GM23248 (cell line): Measurements from ENCODE around the gene ARHGAP10. TPM values are rescaled to one million over a fixed set of nuclear protein-coding genes. Genes with fewer than 3 reads are reported as not detected.

Experiments
- DNase-seq: peaks from one replicate; pipeline ENCODE4 v3.0.0-alpha.2; 2015
- H2AFZ ChIP-seq: fragments of 200-600 bp; sonication (generic); 2 replicates; pipeline ENCODE4 v1.6.1; 2016; ENCODE audit warnings: antibody characterized with exemption
- H3F3A ChIP-seq: fragments of 200-600 bp; sonication (generic); 2 replicates; pipeline ENCODE4 v1.6.1; 2016; ENCODE audit warnings: mild to moderate bottlenecking, antibody characterized with exemption, mixed run types; ENCODE audit not compliant: insufficient read depth
- H3K27ac ChIP-seq: fragments of 200-600 bp; sonication (generic); 2 replicates; pipeline ENCODE4 v1.5.1; 2016; ENCODE audit warnings: mild to moderate bottlenecking
- H3K27me3 ChIP-seq: fragments of 200-600 bp; sonication (generic); replicated peaks from 2 replicates; pipeline ENCODE4 v1.6.1; 2016; ENCODE audit warnings: mild to moderate bottlenecking; ENCODE audit not compliant: insufficient read depth
- H3K36me3 ChIP-seq: fragments of 200-600 bp; sonication (generic); 2 replicates; pipeline ENCODE4 v1.6.1; 2016; ENCODE audit warnings: low read depth, mild to moderate bottlenecking
- H3K4me1 ChIP-seq: fragments of 200-600 bp; sonication (generic); 2 replicates; pipeline ENCODE4 v1.6.1; 2016; ENCODE audit warnings: mild to moderate bottlenecking; ENCODE audit not compliant: insufficient read depth
- H3K4me2 ChIP-seq: fragments of 200-600 bp; sonication (generic); one replicate; pipeline ENCODE4 v1.6.1; 2016; ENCODE audit warnings: mild to moderate bottlenecking; ENCODE audit not compliant: unreplicated experiment
- H3K4me3 ChIP-seq: fragments of 200-600 bp; sonication (generic); 2 replicates; pipeline ENCODE4 v1.5.1; 2016; ENCODE audit warnings: mild to moderate bottlenecking
- H3K79me2 ChIP-seq: fragments of 200-600 bp; sonication (generic); 2 replicates; pipeline ENCODE4 v1.6.1; 2016; ENCODE audit warnings: mild to moderate bottlenecking; ENCODE audit not compliant: insufficient read depth
- H3K9ac ChIP-seq: fragments of 200-600 bp; sonication (generic); 2 replicates; pipeline ENCODE4 v1.6.1; 2016; ENCODE audit warnings: mild to moderate bottlenecking
- H3K9me2 ChIP-seq: fragments of 200-600 bp; sonication (generic); 2 replicates; pipeline ENCODE4 v1.6.1; 2016; ENCODE audit warnings: mixed run types, mild to moderate bottlenecking, moderate library complexity; ENCODE audit not compliant: insufficient read depth
- H3K9me3 ChIP-seq: fragments of 200-600 bp; sonication (generic); one replicate; pipeline ENCODE4 v1.6.1; 2017; ENCODE audit warnings: low read depth
- H4K20me1 ChIP-seq: fragments of 200-600 bp; sonication (generic); 2 replicates; pipeline ENCODE4 v1.6.0; 2016; ENCODE audit not compliant: insufficient read depth
- EZH2 ChIP-seq: fragments of 200-600 bp; sonication (generic); IDR thresholded peaks from 2 replicates; pipeline ENCODE4 v1.6.1; 2018; ENCODE audit warnings: antibody characterized with exemption, mild to moderate bottlenecking; ENCODE audit not compliant: insufficient read depth, poor library complexity, severe bottlenecking
- EZH2phosphoT487 ChIP-seq: fragments of 200-600 bp; sonication (generic); IDR thresholded peaks from 2 replicates; pipeline ENCODE4 v1.6.1; 2018; ENCODE audit warnings: antibody characterized with exemption, moderate library complexity, mild to moderate bottlenecking, low read depth; ENCODE audit not compliant: insufficient read depth
- WGBS, 2 experiments: methylation state at CpG; one replicate each; pipeline ENCODE4 v1.1.6; 2015 to 2017; ENCODE audit warnings: low lambda C conversion rate in 2 of 2, low coverage in 1 of 2; ENCODE audit errors: missing lambda C conversion rate in 2 of 2; 5-methylcytosine and 5-hydroxymethylcytosine counted together
- in situ Hi-C: fragments of 300-500 bp; cut with MboI; formaldehyde crosslinking; loops from 2 replicates; pipeline ENCODE4 v1.15.0; 2020
- polyA plus RNA-seq: library from polyadenylated mRNA; unstranded; fragments of >200 nt; fragmentation: Nextera tagmentation; extraction: Ambion mirVana; gene quantifications from 2 replicates; pipeline ENCODE4 v1.2.1, GENCODE V29; 2016
- total RNA-seq: library from RNA; depleted of rRNA; stranded (reverse); fragments of >200 nt; shearing (Covaris generic); gene quantifications from 2 replicates; pipeline ENCODE4 v1.2.3, GENCODE V29; 2014

Gene ARHGAP10
- total and polyA plus RNA-seq, 2 experiments from 2014 or later = 19.5 to 24.8 TPM

GRCh38 chr4:148064451-148064850, 332.6 kb downstream of the ARHGAP10 start:
- Histone ChIP-seq H2AFZ (no peak overlapping the region), H3K27ac (peak overlapping the region; percentile 40), H3K9me2 (no peaks in the 10 kb centered on the region), H3K27me3 (no peaks in the 10 kb centered on the region), H3K4me3 (no peak overlapping the region), H3F3A (0 out of 2 replicates have a peak, but pooled peaks cover 9% of the 10 kb centered on the region), H3K4me1 (peaks cover 10% of the 10 kb centered on the region; the same call in 1 of the 2 replicates), H3K9me3 (no peaks in the 10 kb centered on the region), H3K9ac (peak overlapping the region; percentile 14; the same call in 1 of the 2 replicates), H3K4me2 (no peak overlapping the region), H4K20me1 (no peaks in the 10 kb centered on the region), H3K79me2 (0 out of 2 replicates have a peak, but pooled peaks cover 4% of the 10 kb centered on the region), H3K36me3 (peaks cover 4% of the 10 kb centered on the region; the same call in 1 of the 2 replicates)
- WGBS, 2 experiments = 93 to 99% methylated on average over 9 of the region's 9 CpGs
- no peak for DNase-seq
- in situ Hi-C loops = no loop called here
- TF ChIP-seq EZH2phosphoT487 (no peak), EZH2 (no peak)

GRCh38 chr4:148065075-148065474, 333.2 kb downstream of the ARHGAP10 start:
- WGBS, 2 experiments = 27% methylated on average over 5 of the region's 5 CpGs
- TF ChIP-seq EZH2phosphoT487 (no peak), EZH2 (no peak)
- no peak overlapping the region for H3K4me2 ChIP-seq

DNA sequence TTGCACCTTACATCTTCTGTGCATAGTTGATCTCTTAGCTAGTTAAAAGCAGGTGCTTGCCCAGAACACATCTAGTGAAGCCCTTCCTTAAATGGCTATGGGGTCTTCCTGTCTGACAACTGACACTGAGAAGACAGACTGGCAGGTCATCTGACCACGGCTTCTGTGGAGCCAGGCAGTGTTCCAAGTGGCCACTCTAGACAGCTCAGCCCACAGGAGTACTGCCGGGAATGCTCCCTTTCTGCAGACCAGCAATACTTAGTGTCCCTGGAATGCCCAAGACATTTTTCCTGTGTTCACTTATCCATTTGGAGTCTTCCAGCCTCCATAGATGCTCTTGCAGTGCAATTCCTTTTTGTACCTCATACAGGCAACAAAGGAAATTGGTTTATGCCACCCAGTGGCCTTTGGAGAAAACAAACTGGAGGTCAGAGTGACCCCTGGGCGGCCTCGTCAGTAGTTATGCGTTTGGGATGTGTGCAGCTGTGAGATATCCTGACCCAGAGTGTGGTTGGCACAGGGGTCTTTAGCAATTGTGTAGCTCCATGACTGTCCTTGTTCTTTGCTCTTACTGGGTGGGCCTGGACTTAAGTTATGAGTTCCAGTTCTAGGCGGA, 335.5 kb downstream of the ARHGAP10 start:
- Histone ChIP-seq H3K79me2 (no peaks in the 10 kb centered on the region), H3K9me2 (no peaks in the 10 kb centered on the region), H3K4me3 (no peak overlapping the region), H3K36me3 (peaks cover 4% of the 10 kb centered on the region; the same call in 1 of the 2 replicates), H3K27ac (no peak overlapping the region), H2AFZ (no peak overlapping the region), H3K4me1 (peaks cover 10% of the 10 kb centered on the region; the same call in 1 of the 2 replicates), H3K9me3 (no peaks in the 10 kb centered on the region), H3K9ac (no peak overlapping the region), H3F3A (0 out of 2 replicates have a peak, but pooled peaks cover 9% of the 10 kb centered on the region), H3K4me2 (no peak overlapping the region), H4K20me1 (no peaks in the 10 kb centered on the region), H3K27me3 (no peaks in the 10 kb centered on the region)
- 91 to 92% methylated on average over 6 of the region's 6 CpGs for WGBS, 2 experiments
- in situ Hi-C loops = no loop called here
- DNase-seq = no peak
- no peak for TF ChIP-seq EZH2phosphoT487
- TF ChIP-seq EZH2 = no peak

More at GRCh38 chr4:148065075-148065474, 333.2 kb downstream of the ARHGAP10 start:
- H3K36me3 ChIP-seq = peaks cover 4% of the 10 kb centered on the region; the same call in 1 of the 2 replicates
- H3K79me2 ChIP-seq = no peaks in the 10 kb centered on the region
- H3K4me3 ChIP-seq = no peak overlapping the region
- H3K9me3 ChIP-seq = no peaks in the 10 kb centered on the region
- peak overlapping the region; percentile 40 for H3K27ac ChIP-seq
- H3K27me3 ChIP-seq = no peaks in the 10 kb centered on the region
- no peak overlapping the region for H2AFZ ChIP-seq
- in situ Hi-C loops = no loop called here
- H3F3A ChIP-seq = 0 out of 2 replicates have a peak, but pooled peaks cover 9% of the 10 kb centered on the region
- H3K9ac ChIP-seq = no peak overlapping the region
- H3K9me2 ChIP-seq = no peaks in the 10 kb centered on the region
- H4K20me1 ChIP-seq = no peaks in the 10 kb centered on the region
- DNase-seq = peak; percentile 84
- peaks cover 10% of the 10 kb centered on the region; the same call in 1 of the 2 replicates for H3K4me1 ChIP-seq

GRCh38 chr4:148068065-148068911, 336.4 kb downstream of the ARHGAP10 start:
- no peaks in the 10 kb centered on the region for H3K79me2 ChIP-seq
- H3F3A ChIP-seq = 0 out of 2 replicates have a peak, but pooled peaks cover 9% of the 10 kb centered on the region
- H4K20me1 ChIP-seq = no peaks in the 10 kb centered on the region
- DNase-seq = no peak
- no peak overlapping the region for H3K27ac ChIP-seq
- 73 to 74% methylated on average over 13 of the region's 13 CpGs for WGBS, 2 experiments
- peaks cover 4% of the 10 kb centered on the region; the same call in 1 of the 2 replicates for H3K36me3 ChIP-seq
- H3K4me1 ChIP-seq = peaks cover 10% of the 10 kb centered on the region; the same call in 1 of the 2 replicates
- in situ Hi-C loops = no loop called here
- no peak overlapping the region for H2AFZ ChIP-seq
- H3K9ac ChIP-seq = no peak overlapping the region
- no peaks in the 10 kb centered on the region for H3K9me3 ChIP-seq
- H3K4me2 ChIP-seq = no peak overlapping the region
- H3K27me3 ChIP-seq = no peaks in the 10 kb centered on the region
- no peak overlapping the region for H3K4me3 ChIP-seq
- H3K9me2 ChIP-seq = no peaks in the 10 kb centered on the region
- no peak for TF ChIP-seq EZH2
- TF ChIP-seq EZH2phosphoT487 = no peak
